Suprapubic skin (tissue), 3 donors: ENCODE results near the gene ZNF681.

Experiments
- CTCF ChIP-seq, 2 donors: fragments of 200-600 bp in 1 of 2; fragments of 450-650 bp in 1 of 2; sonication (generic) in 1 of 2; IDR thresholded peaks; one replicate each; pipeline ENCODE4 v1.5.1; 2016 to 2019; ENCODE audit warnings: antibody characterized with exemption in 2 of 2, mild to moderate bottlenecking in 1 of 2, moderate library complexity in 1 of 2
- EP300 ChIP-seq: sonication (generic); formaldehyde crosslinking; IDR thresholded peaks from one replicate; pipeline ENCODE4 v1.6.1; 2017; ENCODE audit warnings: antibody characterized with exemption
- POLR2A ChIP-seq, 2 donors: fragments of 450-650 bp; IDR thresholded peaks; one replicate each; pipeline ENCODE4 v1.6.1; 2017; ENCODE audit warnings: antibody characterized with exemption in 2 of 2, mild to moderate bottlenecking in 2 of 2, moderate library complexity in 2 of 2

- TF ChIP-seq CTCF (IDR thresholded peaks at IDR 0.05) (no peak), POLR2A (IDR thresholded peaks at IDR 0.05) (no peak), EP300 (no peak)
Observed at GRCh38 chr19:23790641-23791488, 32.2 kb upstream of the ZNF681 start.
